ENCODE results near the gene MEIS3.
"Not testable (repeated sequence)": the region's sequence is repeated elsewhere in the genome, so short reads cannot be mapped to it uniquely, and the experiment has no call there.

Gene MEIS3

GRCh38 chr19:47381653-47382279 is 37.6 kb downstream of the MEIS3 start:
- DNase-seq = no peak

- no peak for DNase-seq
Measured at GRCh38 chr19:47381121-47381520, 38.2 kb downstream of the MEIS3 start.

GRCh38 chr19:47380559-47380958 is 38.8 kb downstream of the MEIS3 start:
- DNase-seq = no peak

DNA sequence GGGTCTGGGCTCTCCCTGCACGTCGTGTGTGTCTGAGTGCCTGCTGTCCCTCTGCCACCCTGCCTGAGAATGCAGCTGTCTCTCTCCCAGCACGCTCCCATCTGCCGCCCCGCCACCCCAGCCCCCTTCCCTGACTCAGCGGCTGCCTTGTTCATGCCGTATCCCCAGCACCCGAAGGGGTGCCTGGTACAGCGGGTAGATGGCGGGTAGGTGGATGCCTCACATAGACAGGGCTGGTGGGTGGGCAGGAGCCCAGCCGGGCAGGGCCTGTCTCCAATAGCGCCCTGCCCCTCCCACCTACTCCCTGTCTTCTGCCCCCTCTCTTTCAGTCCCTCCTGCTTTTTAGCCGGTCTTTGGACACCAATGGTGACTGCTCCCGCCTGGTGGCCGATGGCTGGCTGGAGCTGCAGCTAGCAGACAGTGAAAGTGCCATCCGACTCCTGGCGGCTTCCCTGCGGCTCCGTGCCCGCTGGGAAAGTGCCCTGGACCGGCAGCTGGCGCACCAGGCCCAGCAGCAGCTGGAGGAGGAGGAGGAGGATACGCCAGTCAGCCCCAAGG is 39.9 kb downstream of the MEIS3 start:
- no peak for DNase-seq

GRCh38 chr19:47378246-47378645 is 41.1 kb downstream of the MEIS3 start:
- no peak for DNase-seq

DNA sequence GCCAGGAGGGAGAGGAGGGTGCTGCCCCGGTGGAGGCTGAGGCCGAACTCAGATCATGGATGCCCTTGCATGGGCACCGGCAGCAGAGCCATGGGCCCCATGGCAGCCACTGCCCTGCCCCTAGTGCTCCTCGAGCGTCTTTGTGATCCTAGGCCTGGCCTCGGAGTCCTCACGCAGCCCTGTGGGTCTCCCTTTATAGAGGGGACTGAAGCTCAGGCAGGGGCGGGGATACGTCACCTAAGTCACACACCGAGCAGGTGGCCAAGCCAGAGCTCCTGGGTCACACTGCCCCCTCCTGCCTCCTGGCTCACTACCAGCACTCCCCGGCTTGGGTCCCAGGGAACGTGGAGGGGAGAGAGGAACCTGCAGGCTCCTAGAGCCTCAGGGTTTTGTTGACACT is 41.5 kb downstream of the MEIS3 start:
- no peak for DNase-seq

DNA sequence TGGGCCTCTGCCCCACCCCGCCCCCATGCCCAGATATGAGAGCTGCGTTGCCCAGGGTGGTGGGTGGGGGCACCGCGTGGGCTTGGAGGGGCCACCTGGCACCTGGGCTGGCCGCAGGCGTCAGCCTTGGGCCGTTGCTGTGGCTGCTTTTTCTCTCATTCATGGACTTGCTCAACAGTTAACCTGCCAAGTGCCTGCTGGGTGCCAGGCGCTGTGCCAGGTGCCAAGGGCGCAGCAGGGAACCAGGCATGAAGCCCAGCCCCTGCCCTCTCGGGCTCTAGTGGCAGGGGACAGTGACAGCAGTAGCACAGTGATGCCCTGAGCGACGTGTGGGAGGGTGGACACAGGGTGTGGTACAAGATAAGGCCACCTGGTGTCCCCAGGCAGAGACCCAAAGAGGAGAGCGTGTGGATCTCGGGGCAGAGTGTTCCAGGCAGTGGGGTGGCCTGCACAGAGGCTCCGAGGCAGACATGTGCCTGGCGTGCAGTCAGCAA is 42.1 kb downstream of the MEIS3 start:
- DNase-seq = no peak

DNA sequence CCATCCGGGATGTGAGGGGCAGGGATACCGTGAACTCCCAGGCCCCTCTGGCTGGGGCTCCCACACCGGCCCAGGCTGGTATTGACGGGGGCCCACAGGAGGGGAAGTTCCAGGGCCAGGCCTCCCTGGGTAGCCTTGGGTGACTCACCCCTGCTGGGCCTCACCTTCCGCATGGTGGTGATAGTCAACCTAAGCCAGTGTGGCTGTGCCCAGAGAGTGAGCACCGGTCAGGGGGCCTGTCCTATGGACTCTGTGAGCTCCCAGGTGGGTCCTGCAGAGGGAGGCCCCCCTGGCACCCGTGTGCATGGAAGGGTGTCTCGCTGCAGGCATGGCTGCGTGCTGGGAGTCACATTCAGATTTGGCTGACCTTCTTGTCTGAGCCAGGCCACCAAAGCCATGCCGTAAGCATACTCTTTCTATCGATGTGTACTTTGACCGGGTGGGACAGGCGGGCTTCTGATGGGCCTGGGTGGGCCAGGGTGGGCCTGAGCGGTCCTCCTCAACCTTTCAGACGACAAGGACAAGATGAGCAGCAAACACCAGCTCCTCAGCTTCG is 42.7 kb downstream of the MEIS3 start:
- DNase-seq = no peak

GRCh38 chr19:47375694-47376588 is 43.4 kb downstream of the MEIS3 start:
- DNase-seq = no peak

DNA sequence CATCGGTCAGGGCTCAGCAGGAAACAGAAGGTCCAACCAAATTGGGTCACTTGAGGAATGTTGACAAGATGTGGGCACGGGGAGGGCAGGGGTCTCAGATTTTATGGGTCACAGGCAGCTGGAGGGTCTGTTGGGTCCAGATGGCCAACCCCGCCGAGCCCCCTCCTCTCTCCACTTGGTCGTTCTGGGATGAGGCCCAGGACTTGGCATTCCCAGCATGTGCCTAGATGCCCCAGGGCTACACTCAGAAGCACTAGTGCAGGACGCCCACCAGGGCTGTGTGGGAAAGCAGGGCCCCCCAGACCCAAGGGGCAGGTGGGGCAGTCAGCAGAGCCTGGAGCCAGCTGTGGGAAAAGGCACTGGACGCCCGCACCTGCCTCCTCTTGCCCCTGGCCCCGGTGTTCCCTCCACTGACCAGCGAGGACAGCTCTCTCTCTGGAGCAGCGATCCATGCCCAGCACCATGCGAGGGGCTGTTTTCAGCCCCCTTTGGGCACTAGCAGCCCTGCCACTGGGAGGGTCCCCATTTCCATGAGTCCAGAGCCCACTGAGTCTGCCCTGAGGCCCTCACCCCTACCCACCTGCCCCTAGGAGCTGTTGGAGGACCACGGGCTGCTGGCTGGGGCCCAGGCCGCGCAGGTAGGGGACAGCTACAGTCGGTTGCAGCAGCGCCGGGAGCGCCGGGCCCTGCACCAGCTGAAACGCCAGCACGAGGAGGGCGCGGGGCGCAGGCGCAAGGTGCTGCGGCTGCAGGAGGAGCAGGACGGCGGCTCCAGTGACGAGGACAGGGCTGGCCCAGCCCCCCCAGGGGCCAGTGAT is 44.2 kb downstream of the MEIS3 start:
- no peak for DNase-seq

- no peak for DNase-seq
Measured at GRCh38 chr19:47373246-47374240, 45.8 kb downstream of the MEIS3 start.

DNA sequence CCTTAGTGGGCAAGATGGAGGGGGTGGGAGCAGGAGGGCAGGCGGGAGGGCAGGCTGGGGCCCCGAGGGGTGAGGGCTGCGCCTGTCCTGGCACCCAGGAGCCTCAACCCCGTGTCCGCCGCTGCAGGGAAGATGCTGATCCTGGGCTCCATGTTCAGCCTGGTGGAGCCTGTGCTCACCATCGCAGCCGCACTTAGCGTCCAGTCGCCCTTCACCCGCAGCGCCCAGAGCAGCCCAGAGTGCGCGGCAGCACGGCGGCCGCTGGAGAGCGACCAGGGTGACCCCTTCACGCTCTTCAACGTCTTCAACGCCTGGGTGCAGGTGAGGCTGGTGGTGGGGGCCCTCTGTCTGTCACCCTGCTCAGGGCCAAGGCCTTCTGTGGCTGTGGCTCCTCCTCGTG is 46.7 kb downstream of the MEIS3 start:
- no peak for DNase-seq

DNA sequence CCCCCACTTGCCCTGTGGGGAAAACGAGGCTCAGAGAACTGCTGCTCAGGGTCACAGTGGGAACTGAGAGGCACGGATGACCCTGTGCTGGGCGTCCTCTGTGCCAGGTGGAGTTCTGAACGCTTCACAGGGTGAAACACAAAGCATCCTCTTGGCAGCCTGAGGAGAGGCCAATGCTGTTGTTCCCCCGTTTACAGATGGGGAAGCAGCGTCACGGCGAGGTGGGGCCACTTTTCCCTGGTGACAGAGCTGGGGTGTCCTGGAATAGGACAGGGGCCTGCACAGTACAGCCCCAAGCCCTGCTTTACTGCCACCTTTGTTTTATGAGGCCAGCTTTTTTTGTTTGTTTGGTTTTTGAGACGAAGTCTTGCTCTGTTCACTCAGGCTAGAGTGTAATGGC is 48.1 kb downstream of the MEIS3 start:
- no peak for DNase-seq

DNA sequence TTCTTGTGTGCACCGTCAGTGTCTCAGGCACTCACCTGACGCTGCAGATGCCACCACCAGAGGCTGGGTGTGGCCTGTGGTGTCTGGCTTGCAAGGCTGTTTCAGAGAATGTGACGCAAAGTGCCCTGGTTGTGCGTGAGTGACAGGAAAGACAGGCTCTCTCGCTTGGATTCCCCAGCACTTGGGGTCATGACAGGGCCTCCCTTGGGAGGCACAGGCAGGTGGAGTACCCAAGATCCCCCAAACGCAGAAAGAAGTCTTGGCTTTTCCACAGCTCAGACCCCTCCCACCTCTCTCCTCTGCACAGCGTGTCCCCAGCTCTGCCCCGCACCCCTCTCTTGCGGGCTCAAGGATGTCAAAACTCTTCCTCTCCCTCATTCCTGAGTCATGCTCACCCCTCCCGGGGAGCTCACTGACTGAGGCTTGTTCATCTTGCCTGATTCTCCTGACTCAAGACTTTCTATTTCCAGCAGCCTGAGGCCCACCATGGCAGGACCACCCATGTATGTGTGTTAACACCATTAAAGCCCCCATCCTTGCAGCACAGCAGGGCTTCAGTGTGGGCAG is 49.2 kb downstream of the MEIS3 start:
- DNase-seq = no peak

- not testable (repeated sequence) for DNase-seq
Measured at GRCh38 chr19:47365455-47365854, 53.9 kb downstream of the MEIS3 start.

DNA sequence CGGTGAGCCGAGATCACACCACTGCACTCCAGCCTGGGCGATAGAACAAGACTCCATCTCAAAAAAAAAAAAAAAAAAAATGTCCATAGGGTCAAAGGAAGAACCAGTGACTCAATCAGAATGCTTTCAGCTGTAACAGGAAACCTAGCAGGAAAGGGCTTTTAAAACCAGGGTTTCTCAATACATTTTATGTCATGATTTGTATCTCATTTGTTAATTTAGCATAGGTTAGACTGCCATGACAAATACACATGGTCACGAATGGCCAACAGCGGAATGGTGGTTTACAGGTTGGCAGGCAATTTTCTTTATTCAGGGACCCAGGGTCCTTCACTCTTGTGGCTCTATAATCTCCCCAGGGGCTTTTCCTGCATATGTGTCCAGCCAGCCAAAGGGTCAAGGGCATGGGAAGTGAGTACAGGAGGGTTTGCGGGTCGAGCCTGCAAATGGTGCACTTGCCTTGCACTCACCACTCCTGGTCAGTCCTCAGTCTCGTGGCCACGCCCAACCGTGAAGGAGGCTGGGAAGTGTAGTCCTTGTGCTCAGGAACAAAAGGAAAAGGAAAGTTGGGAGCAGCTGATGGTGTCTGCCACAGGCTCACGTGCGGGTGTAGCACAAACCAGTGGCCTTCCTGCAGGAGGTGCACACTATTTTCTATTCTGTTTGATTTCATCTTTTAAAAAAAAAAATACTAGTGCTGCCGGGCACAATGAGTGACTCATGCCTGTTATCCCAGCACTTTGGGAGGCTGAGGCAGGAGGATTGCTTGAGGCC is 55.4 kb downstream of the MEIS3 start:
- no peak for DNase-seq

GRCh38 chr19:47362321-47362720 is 57.0 kb downstream of the MEIS3 start:
- DNase-seq = no peak

GRCh38 chr19:47358936-47359335 is 60.4 kb downstream of the MEIS3 start:
- DNase-seq = no peak

DNA sequence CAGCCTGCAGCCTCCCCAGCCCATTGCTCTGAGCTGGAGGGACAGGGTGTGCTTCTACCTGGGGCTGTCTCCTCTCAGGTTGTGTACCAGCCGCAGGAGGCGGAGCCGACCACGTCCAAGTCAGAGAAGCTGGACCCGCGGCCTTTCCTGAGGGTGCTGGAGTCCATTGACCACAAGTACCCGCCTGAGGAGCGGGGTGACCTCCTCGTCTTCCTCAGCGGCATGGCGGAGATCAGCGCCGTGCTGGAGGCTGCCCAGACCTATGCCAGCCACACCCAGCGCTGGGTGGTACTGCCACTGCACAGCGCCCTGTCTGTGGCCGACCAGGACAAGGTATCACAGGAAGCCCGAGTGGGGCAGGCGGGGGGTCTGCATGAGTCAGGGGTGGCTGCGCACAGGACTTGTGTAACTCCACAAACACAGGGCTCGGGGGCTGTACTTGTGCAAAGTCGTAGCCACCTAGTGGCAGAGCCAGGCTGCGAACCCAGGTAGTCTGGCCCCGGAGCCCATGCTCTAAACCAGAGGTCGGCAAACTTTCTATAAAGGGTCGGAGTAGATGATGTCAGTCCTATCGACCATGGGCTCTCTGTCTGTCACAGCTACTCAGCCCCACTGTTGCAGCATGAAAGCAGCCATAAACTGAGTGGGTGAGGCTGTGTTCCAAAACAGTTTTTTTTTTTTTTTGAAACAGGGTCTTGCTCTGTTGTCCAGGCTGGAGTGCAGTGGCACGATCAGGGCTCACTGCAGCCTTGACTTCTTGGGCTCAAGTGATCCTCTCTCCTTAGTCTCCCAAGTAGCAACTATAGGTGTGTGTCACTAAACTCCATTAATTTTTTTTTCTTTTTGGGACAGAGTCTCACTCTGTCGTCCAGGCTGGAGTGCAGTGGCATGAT is 61.3 kb downstream of the MEIS3 start:
- no peak for DNase-seq
